Neural progenitor cell (in vitro differentiated cells): ENCODE results near the gene MYO5A. TPM values are rescaled to one million over a fixed set of nuclear protein-coding genes. Genes with fewer than 3 reads are reported as not detected.

ENCODE experiments used
- DNase-seq: peaks from one replicate; pipeline ENCODE4 v3.0.0-alpha.2; 2016; ENCODE audit warnings: low spot score
- H2AFZ ChIP-seq: fragments of 200-600 bp; sonication (generic); replicated peaks from 2 replicates; pipeline ENCODE4 v1.6.1; 2016; ENCODE audit warnings: antibody characterized with exemption
- H3F3A ChIP-seq: fragments of 200-600 bp; sonication (generic); 2 replicates; pipeline ENCODE4 v1.6.1; 2016; ENCODE audit warnings: antibody characterized with exemption, low read depth
- H3K27ac ChIP-seq: fragments of 200-600 bp; sonication (generic); 2 replicates; pipeline ENCODE4 v1.5.1; 2016; ENCODE audit warnings: mild to moderate bottlenecking
- H3K27me3 ChIP-seq: fragments of 200-600 bp; sonication (generic); 2 replicates; pipeline ENCODE4 v1.6.1; 2016; ENCODE audit warnings: mild to moderate bottlenecking, moderate library complexity
- H3K36me3 ChIP-seq: fragments of 200-600 bp; sonication (generic); 2 replicates; pipeline ENCODE4 v1.5.1; 2016
- H3K4me1 ChIP-seq: fragments of 200-600 bp; sonication (generic); 2 replicates; pipeline ENCODE4 v1.6.1; 2016; ENCODE audit warnings: mixed run types
- H3K4me2 ChIP-seq: fragments of 200-600 bp; sonication (generic); 2 replicates; pipeline ENCODE4 v1.6.1; 2016
- H3K4me3 ChIP-seq: fragments of 200-600 bp; sonication (generic); 2 replicates; pipeline ENCODE4 v1.5.1; 2016
- H3K79me2 ChIP-seq: fragments of 200-600 bp; sonication (generic); 2 replicates; pipeline ENCODE4 v1.6.1; 2016; ENCODE audit warnings: low read depth
- H3K9ac ChIP-seq: fragments of 200-600 bp; sonication (generic); 2 replicates; pipeline ENCODE4 v1.6.1; 2016
- H3K9me3 ChIP-seq: fragments of 200-600 bp; sonication (generic); 2 replicates; pipeline ENCODE4 v1.5.1; 2016; ENCODE audit warnings: low read depth
- H4K20me1 ChIP-seq: fragments of 200-600 bp; sonication (generic); 2 replicates; pipeline ENCODE4 v1.6.1; 2016; ENCODE audit warnings: low read depth
- H3K27ac Mint-ChIP-seq: 3 replicates; pipeline ENCODE4 v1.8.0; 2021; ENCODE audit warnings: mixed read lengths
- H3K27me3 Mint-ChIP-seq: 2 replicates; pipeline ENCODE4 v1.8.0; 2022; ENCODE audit warnings: low read depth, mild to moderate bottlenecking, inconsistent platforms, moderate library complexity, mixed read lengths; ENCODE audit not compliant: insufficient read depth
- H3K36me3 Mint-ChIP-seq: 3 replicates; pipeline ENCODE4 v1.8.0; 2021; ENCODE audit warnings: mixed read lengths
- H3K4me1 Mint-ChIP-seq: 3 replicates; pipeline ENCODE4 v1.8.0; 2021; ENCODE audit warnings: mixed read lengths
- H3K4me3 Mint-ChIP-seq: 3 replicates; pipeline ENCODE4 v1.8.0; 2021; ENCODE audit warnings: mild to moderate bottlenecking, moderate library complexity, mixed read lengths
- H3K9me3 Mint-ChIP-seq: 3 replicates; pipeline ENCODE4 v1.8.0; 2020; ENCODE audit warnings: mixed read lengths
- CTCF ChIP-seq: fragments of 200-600 bp; sonication (generic); IDR thresholded peaks from 2 replicates; pipeline ENCODE4 v1.5.1; 2017; ENCODE audit warnings: antibody characterized with exemption, mild to moderate bottlenecking
- EZH2 ChIP-seq: fragments of 200-600 bp; sonication (generic); IDR thresholded peaks from 2 replicates; pipeline ENCODE4 v1.6.1; 2017; ENCODE audit warnings: antibody characterized with exemption, mild to moderate bottlenecking, moderate library complexity
- EZH2phosphoT487 ChIP-seq: fragments of 200-600 bp; sonication (generic); IDR thresholded peaks from 2 replicates; pipeline ENCODE4 v1.6.1; 2017; ENCODE audit warnings: antibody characterized with exemption
- total RNA-seq: library from RNA; depleted of rRNA; stranded (reverse); fragments of >200 nt; gene quantifications from 2 replicates; pipeline ENCODE4 v1.2.3, GENCODE V29; 2015; ENCODE audit warnings: low replicate concordance

MYO5A gene
- total RNA-seq, 1 donor from 2014 or later = 34.3 TPM

GRCh38 chr15:52281085-52282035 lies 247.3 kb downstream of the MYO5A start:
- Histone ChIP-seq H4K20me1 (no peaks in the 10 kb centered on the region), H3K79me2 (no peaks in the 10 kb centered on the region), H3F3A (no peaks in the 10 kb centered on the region), H3K4me2 (no peak overlapping the region), H3K36me3 (no peaks in the 10 kb centered on the region), H3K27me3 (no peaks in the 10 kb centered on the region), H3K9me3 (no peaks in the 10 kb centered on the region), H3K9ac (no peak overlapping the region), H3K4me1 (no peaks in the 10 kb centered on the region), H3K4me3 (no peak overlapping the region), H2AFZ (no peak overlapping the region), H3K27ac (no peak overlapping the region)
- Mint-ChIP-seq H3K4me3 (no peak overlapping the region), H3K27me3 (peaks cover 5% of the 10 kb centered on the region), H3K36me3 (peaks cover 9% of the 10 kb centered on the region), H3K27ac (peak overlapping the region; percentile 69), H3K4me1 (peaks cover 10% of the 10 kb centered on the region), H3K9me3 (peaks cover 7% of the 10 kb centered on the region)
- no peak for DNase-seq
- no peak for TF ChIP-seq EZH2phosphoT487

- H4K20me1 ChIP-seq = no peaks in the 10 kb centered on the region
- TF ChIP-seq EZH2phosphoT487 = no peak
- no peak for TF ChIP-seq EZH2
- no peak for TF ChIP-seq CTCF
- no peaks in the 10 kb centered on the region for H3K9me3 ChIP-seq
- Mint-ChIP-seq H3K27me3 (peaks cover 5% of the 10 kb centered on the region), H3K4me1 (peaks cover 10% of the 10 kb centered on the region), H3K27ac (peak overlapping the region; percentile 57), H3K9me3 (peaks cover 7% of the 10 kb centered on the region), H3K4me3 (no peak overlapping the region), H3K36me3 (peaks cover 17% of the 10 kb centered on the region)
- no peak overlapping the region for H3K9ac ChIP-seq
- H3K27me3 ChIP-seq = no peaks in the 10 kb centered on the region
- no peaks in the 10 kb centered on the region for H3F3A ChIP-seq
- H3K79me2 ChIP-seq = no peaks in the 10 kb centered on the region
- no peaks in the 10 kb centered on the region for H3K4me1 ChIP-seq
- no peak overlapping the region for H3K4me2 ChIP-seq
- DNase-seq = no peak
- no peak overlapping the region for H2AFZ ChIP-seq
- H3K27ac ChIP-seq = no peak overlapping the region
- H3K36me3 ChIP-seq = no peaks in the 10 kb centered on the region
- H3K4me3 ChIP-seq = no peak overlapping the region
Observed at GRCh38 chr15:52280326-52281084, 248.2 kb downstream of the MYO5A start.

- Histone ChIP-seq H2AFZ (no peak overlapping the region), H3K27ac (no peak overlapping the region), H3K4me3 (no peak overlapping the region), H3K9ac (no peak overlapping the region), H4K20me1 (no peaks in the 10 kb centered on the region), H3K79me2 (no peaks in the 10 kb centered on the region), H3K4me2 (no peak overlapping the region), H3K4me1 (no peaks in the 10 kb centered on the region), H3K36me3 (no peaks in the 10 kb centered on the region), H3K9me3 (no peaks in the 10 kb centered on the region), H3F3A (no peaks in the 10 kb centered on the region), H3K27me3 (no peaks in the 10 kb centered on the region)
- no peaks in the 10 kb centered on the region for H3K9me3 Mint-ChIP-seq
- peaks cover 5% of the 10 kb centered on the region for H3K27me3 Mint-ChIP-seq
- H3K4me3 Mint-ChIP-seq = no peak overlapping the region
- H3K27ac Mint-ChIP-seq = no peak overlapping the region
- peaks cover 21% of the 10 kb centered on the region for H3K36me3 Mint-ChIP-seq
- no peak for DNase-seq
- peaks cover 10% of the 10 kb centered on the region for H3K4me1 Mint-ChIP-seq
- TF ChIP-seq EZH2phosphoT487 = no peak
- no peak for TF ChIP-seq EZH2
- no peak for TF ChIP-seq CTCF
Observed at GRCh38 chr15:52278636-52279367, 249.9 kb downstream of the MYO5A start.
